HG03558 (cell line): Measurements from ENCODE around the gene SLC25A45.

Experiments used
- ATAC-seq: cut with Tn5 transposase; IDR thresholded peaks from one replicate; pipeline ENCODE4 v1.9.1; 2021; ENCODE audit warnings: moderate number of reproducible peaks; ENCODE audit not compliant: unreplicated experiment; ENCODE audit errors: extremely low read depth

Gene SLC25A45

GRCh38 chr11:65404638-65405339 lies 22.3 kb upstream of the SLC25A45 start:
- ATAC-seq: no peak

GRCh38 chr11:65404210-65404609 lies 21.8 kb upstream of the SLC25A45 start:
- ATAC-seq: no peak

- no peak for ATAC-seq
Measured at GRCh38 chr11:65403607-65404121, 21.2 kb upstream of the SLC25A45 start.

- ATAC-seq: no peak
Measured at GRCh38 chr11:65402790-65403189, 20.3 kb upstream of the SLC25A45 start.

DNA sequence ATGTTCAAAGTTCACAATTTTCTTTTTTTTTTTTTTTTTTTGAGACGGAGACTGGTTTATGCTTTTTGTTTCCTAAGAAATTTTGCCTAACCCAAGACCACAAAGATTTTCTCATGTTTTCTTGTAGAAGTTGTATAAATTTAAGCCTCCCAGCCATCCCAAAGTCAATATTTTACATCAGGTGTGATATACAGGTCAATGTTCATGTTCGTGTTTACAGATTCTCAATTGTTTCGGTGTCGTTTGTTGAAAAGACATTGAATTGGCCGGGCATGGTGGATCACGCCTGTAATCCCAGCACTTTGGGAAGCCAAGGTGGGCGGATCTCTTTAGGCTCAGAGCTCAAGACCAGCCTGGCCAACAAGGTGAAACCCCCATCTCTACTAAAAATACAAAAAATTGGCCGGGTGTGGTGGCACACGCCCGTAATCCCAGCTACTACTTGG lies 19.4 kb upstream of the SLC25A45 start:
- no peak for ATAC-seq

GRCh38 chr11:65401073-65401802 lies 18.8 kb upstream of the SLC25A45 start:
- no peak for ATAC-seq

DNA sequence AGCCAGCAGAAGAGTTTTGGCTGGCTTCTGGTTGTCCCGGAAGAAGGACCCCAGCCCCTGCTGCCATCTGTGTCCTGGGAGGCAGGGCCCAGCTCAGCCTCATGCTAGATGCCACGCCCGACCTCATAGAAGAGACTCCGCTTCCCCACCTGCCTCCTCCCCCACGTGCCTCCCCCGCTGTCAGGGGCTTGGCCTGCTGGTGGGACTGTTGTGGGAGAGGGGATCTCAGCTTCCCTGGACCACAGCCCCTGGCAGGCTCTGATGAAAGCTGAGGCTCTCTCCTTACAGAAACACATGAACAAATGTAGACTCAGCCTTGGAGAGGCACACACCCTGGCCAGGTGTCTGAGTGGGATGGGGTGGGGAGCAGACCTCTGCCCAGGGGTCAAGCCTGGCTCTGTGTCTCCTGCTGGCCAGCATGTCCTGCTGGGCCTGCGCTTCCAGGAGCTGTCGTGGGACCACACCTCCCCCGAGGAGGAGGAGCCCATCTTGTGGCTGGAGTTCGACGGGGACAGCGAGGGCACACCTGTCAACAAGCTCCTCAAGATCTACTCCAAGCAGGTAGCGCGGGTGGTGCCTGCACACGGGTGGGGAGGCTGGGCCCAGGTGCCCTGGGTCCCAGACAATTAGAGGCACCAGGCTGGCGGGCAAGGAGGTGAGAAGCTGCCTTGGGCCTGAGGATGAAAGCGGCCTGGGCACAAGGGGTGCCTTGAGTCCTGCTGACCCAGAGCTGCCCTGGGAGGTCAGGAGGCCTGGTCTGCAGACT lies 18.0 kb upstream of the SLC25A45 start:
- no peak for ATAC-seq

DNA sequence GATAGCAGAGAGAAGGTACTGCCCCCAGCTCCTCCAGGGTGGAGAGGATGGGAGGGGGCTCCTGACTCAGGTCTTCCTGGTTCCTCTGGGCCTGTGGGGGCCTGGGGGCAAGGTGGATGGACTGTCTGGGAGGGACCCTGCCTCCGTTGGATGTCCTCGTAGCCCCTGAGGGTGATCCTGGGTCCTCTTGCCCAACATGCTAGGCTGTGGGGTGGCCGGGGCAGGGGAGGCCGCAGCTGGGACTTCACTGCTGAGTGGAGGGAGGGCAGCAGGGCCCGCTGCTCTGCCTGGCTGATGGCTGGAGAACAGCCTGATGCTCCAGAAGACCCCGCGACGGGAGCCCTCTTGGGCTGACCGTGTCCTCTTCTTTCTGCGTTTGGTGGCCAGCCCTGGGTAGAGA lies 17.4 kb upstream of the SLC25A45 start:
- no peak for ATAC-seq

GRCh38 chr11:65399249-65399648 lies 16.8 kb upstream of the SLC25A45 start:
- no peak for ATAC-seq

- ATAC-seq: no peak
Measured at GRCh38 chr11:65398362-65398910, 16.0 kb upstream of the SLC25A45 start.

- ATAC-seq: no peak
Measured at GRCh38 chr11:65396769-65397745, 14.6 kb upstream of the SLC25A45 start.

DNA sequence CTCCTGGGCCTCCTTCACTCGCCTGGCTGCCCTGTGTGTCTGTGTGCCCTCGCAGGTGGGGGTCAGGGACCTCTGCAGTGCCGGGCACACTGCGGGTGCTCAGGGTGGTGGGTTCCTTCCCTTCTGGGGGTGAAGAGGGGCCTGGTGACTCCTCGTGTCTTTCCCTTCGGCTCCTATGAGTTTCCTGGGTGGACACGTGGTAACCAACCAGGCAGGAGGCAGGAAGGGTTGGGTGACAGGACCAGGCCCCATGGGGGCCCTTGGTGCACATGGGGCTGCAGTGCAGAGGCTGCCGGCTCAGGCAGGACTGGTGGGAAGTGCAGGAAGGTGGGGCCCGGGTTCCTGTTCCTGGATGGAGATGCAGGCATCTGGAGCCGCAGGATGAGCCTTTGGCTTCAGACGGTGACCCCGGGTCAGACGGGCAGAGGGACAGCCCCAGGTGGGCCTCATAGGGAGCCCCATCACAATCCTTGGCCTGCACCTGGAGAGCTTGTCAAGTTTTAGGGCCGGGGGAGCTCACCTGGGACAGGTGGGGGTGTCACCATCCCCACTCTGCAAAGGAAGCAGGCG lies 13.6 kb upstream of the SLC25A45 start:
- no peak for ATAC-seq

GRCh38 chr11:65394125-65394536 lies 11.7 kb upstream of the SLC25A45 start:
- ATAC-seq: no peak

- ATAC-seq: no peak
Measured at GRCh38 chr11:65393513-65394079, 11.2 kb upstream of the SLC25A45 start.

- no peak for ATAC-seq
Measured at GRCh38 chr11:65392899-65393298, 10.5 kb upstream of the SLC25A45 start.

- no peak for ATAC-seq
Measured at GRCh38 chr11:65392186-65392829, 9.9 kb upstream of the SLC25A45 start.

DNA sequence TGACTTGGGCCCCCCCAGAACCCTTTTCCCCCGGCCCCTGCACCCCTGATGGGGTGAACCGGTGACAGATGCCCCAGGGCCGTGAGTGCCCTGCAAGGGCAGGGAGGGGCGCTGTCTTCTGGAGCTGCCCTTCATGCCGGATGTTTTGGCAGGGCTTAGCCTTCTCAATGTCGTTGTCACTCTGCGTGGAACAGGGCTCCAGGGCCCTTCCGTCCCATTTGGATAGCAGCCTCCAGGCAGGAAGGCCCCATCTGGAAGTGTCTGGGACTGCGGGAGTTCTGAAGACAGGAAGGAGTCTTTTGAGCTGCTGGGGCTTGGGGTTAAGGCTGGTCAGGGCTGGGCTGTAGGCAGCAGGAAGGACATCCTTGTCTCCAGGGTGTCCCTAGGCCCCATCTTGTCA lies 8.6 kb upstream of the SLC25A45 start:
- no peak for ATAC-seq
